Endothelial cell (in vitro differentiated cells): ENCODE measurements around the gene EIF2S2. TPM values are rescaled to one million over a fixed set of nuclear protein-coding genes. Genes with fewer than 3 reads are reported as not detected.

ENCODE experiments used
- DNase-seq: peaks from one replicate; pipeline ENCODE4 v3.0.0; 2021; ENCODE audit warnings: low spot score
- H3K27ac Mint-ChIP-seq: one replicate; pipeline ENCODE4 v1.8.0; 2021; ENCODE audit warnings: mixed read lengths, inconsistent platforms; ENCODE audit not compliant: unreplicated experiment
- H3K27me3 Mint-ChIP-seq: one replicate; pipeline ENCODE4 v1.8.0; 2021; ENCODE audit warnings: mild to moderate bottlenecking, moderate library complexity, mixed read lengths, inconsistent platforms; ENCODE audit not compliant: unreplicated experiment
- H3K36me3 Mint-ChIP-seq: one replicate; pipeline ENCODE4 v1.8.0; 2021; ENCODE audit warnings: mild to moderate bottlenecking, low read depth, mixed read lengths, inconsistent platforms; ENCODE audit not compliant: unreplicated experiment
- H3K4me1 Mint-ChIP-seq: one replicate; pipeline ENCODE4 v1.8.0; 2021; ENCODE audit warnings: mild to moderate bottlenecking, mixed read lengths, inconsistent platforms; ENCODE audit not compliant: unreplicated experiment
- H3K4me3 Mint-ChIP-seq: one replicate; pipeline ENCODE4 v1.8.0; 2021; ENCODE audit warnings: mild to moderate bottlenecking, mixed read lengths, inconsistent platforms; ENCODE audit not compliant: unreplicated experiment
- H3K9me3 Mint-ChIP-seq: one replicate; pipeline ENCODE4 v1.8.0; 2021; ENCODE audit warnings: mixed read lengths, inconsistent platforms; ENCODE audit not compliant: unreplicated experiment
- CTCF ChIP-seq: fragments of 200-600 bp; sonication (generic); IDR thresholded peaks from one replicate; pipeline ENCODE4 v1.5.0; 2021; ENCODE audit warnings: antibody characterized with exemption; ENCODE audit not compliant: unreplicated experiment
- microRNA-seq: library from miRNA; unstranded; fragments of <30 nt; microRNA quantifications from one replicate; pipeline ENCODE4, GENCODE V29; 2020; ENCODE audit not compliant: unreplicated experiment
- total RNA-seq: library from RNA; stranded (reverse); fragmentation: NEBNext Ultra II Directional; extraction: Animal tissue kit (Norgen Biotek cat#: 25700); gene quantifications from one replicate; pipeline ENCODE4 v1.2.1, GENCODE V29; 2021; ENCODE audit not compliant: unreplicated experiment

The EIF2S2 gene
- total RNA-seq, 1 donor from 2014 or later = 107 TPM

- H3K9me3 Mint-ChIP-seq = no peaks in the 10 kb centered on the region
- no peak overlapping the region for H3K27ac Mint-ChIP-seq
- no peaks in the 10 kb centered on the region for H3K36me3 Mint-ChIP-seq
- H3K27me3 Mint-ChIP-seq = peaks cover 3% of the 10 kb centered on the region
- DNase-seq = no peak
- peaks cover 17% of the 10 kb centered on the region for H3K4me1 Mint-ChIP-seq
- H3K4me3 Mint-ChIP-seq = no peak overlapping the region
- no peak for TF ChIP-seq CTCF
Observed at GRCh38 chr20:34040300-34040995, 71.6 kb downstream of the EIF2S2 start.

Small RNA genes within 50 kb of the gene (microRNA-seq; reads per million reads assigned to microRNA genes)
- 0.77 reads per million, percentile 4 among the genes with 10 or more reads in this experiment for gene MIR4755

Other genes starting within 250 kb of the EIF2S2 start
- 168 TPM for gene RALY, start 118.3 kb downstream of the EIF2S2 start, total RNA-seq
- gene ASIP, start 129.2 kb upstream of the EIF2S2 start, total RNA-seq = not detected
- gene AHCY, start 191.1 kb upstream of the EIF2S2 start, total RNA-seq = 165 TPM